Fibroblast of skin of abdomen (primary cell): ENCODE measurements around the gene COL26A1.
"Not testable (repeated sequence)": the region's sequence is repeated elsewhere in the genome, so short reads cannot be mapped to it uniquely, and the experiment has no call there.

Experiments
- DNase-seq: peaks from one replicate; pipeline ENCODE4 v3.0.0-alpha.2; 2013

Gene COL26A1

GRCh38 chr7:101402835-101403234 is 40.2 kb downstream of the COL26A1 start:
- no peak for DNase-seq

GRCh38 chr7:101405474-101406067 is 42.9 kb downstream of the COL26A1 start:
- no peak for DNase-seq

- peak; percentile 20 for DNase-seq
Observed at GRCh38 chr7:101410743-101411507, 48.2 kb downstream of the COL26A1 start.

- no peak for DNase-seq
Observed at GRCh38 chr7:101411508-101411874, 48.8 kb downstream of the COL26A1 start.

- DNase-seq = no peak
Observed at GRCh38 chr7:101412976-101413375, 50.3 kb downstream of the COL26A1 start.

GRCh38 chr7:101418694-101419093 is 56.0 kb downstream of the COL26A1 start:
- DNase-seq = no peak

GRCh38 chr7:101419831-101420230 is 57.2 kb downstream of the COL26A1 start:
- DNase-seq = no peak

GRCh38 chr7:101420436-101420835 is 57.8 kb downstream of the COL26A1 start:
- DNase-seq = no peak

GRCh38 chr7:101422356-101423195 is 59.9 kb downstream of the COL26A1 start:
- no peak for DNase-seq

- no peak for DNase-seq
Observed at GRCh38 chr7:101426303-101427011, 63.8 kb downstream of the COL26A1 start.

GRCh38 chr7:101428093-101428866 is 65.6 kb downstream of the COL26A1 start:
- no peak for DNase-seq

- DNase-seq = no peak
Observed at GRCh38 chr7:101432316-101432715, 69.6 kb downstream of the COL26A1 start.

GRCh38 chr7:101433688-101434087 is 71.0 kb downstream of the COL26A1 start:
- no peak for DNase-seq

- not testable (repeated sequence) for DNase-seq
Observed at GRCh38 chr7:101434155-101434554, 71.5 kb downstream of the COL26A1 start.

GRCh38 chr7:101435461-101436220 is 73.0 kb downstream of the COL26A1 start:
- no peak for DNase-seq

GRCh38 chr7:101436221-101436735 is 73.6 kb downstream of the COL26A1 start:
- no peak for DNase-seq

- no peak for DNase-seq
Observed at GRCh38 chr7:101436857-101437576, 74.3 kb downstream of the COL26A1 start.

GRCh38 chr7:101441890-101442289 is 79.2 kb downstream of the COL26A1 start:
- no peak for DNase-seq

GRCh38 chr7:101442426-101443070 is 79.9 kb downstream of the COL26A1 start:
- DNase-seq = no peak

GRCh38 chr7:101450064-101450463 is 87.4 kb downstream of the COL26A1 start:
- DNase-seq = no peak
